Right lobe of liver (tissue), 6 donors: ENCODE data around the gene PAX4. TPM values are rescaled to one million over a fixed set of nuclear protein-coding genes. Genes with fewer than 3 reads are reported as not detected.

Experiments used
- ATAC-seq, 4 donors: fragments of 200-7000 bp; cut with Tn5 transposase; one replicate each; pipeline ENCODE4 v1.9.1; 2020; ENCODE audit warnings: mild to moderate bottlenecking in 4 of 4, moderate library complexity in 4 of 4
- DNase-seq, 3 donors: peaks; one replicate each; pipeline ENCODE4 v3.0.0-alpha.2; 2020
- H3K27ac ChIP-seq, 3 donors: fragments of 200-600 bp; one replicate each; pipeline ENCODE4 v1.8.0; 2022
- H3K27me3 ChIP-seq, 2 donors: fragments of 200-600 bp; one replicate each; pipeline ENCODE4 v1.8.0; 2022
- H3K36me3 ChIP-seq, 4 donors: fragments of 200-600 bp; sonication (generic) in 1 of 4; one replicate each; pipeline versions ENCODE4 v1.5.1 to v1.8.0; 2017 to 2022; ENCODE audit warnings: control low read depth in 1 of 4
- H3K4me1 ChIP-seq, 4 donors: fragments of 200-600 bp; sonication (generic) in 1 of 4; one replicate each; pipeline versions ENCODE4 v1.5.1 to v1.8.0; 2017 to 2022; ENCODE audit warnings: control low read depth in 1 of 4
- H3K4me3 ChIP-seq, 3 donors: fragments of 200-600 bp; one replicate each; pipeline ENCODE4 v1.8.0; 2022
- H3K9me3 ChIP-seq, 4 donors: fragments of 200-600 bp; sonication (generic) in 1 of 4; one replicate each; pipeline versions ENCODE4 v1.5.1 to v1.8.0; 2017 to 2022; ENCODE audit warnings: control low read depth in 1 of 4
- CTCF ChIP-seq, 4 donors: fragments of 200-600 bp in 3 of 4; fragments of 450-650 bp in 1 of 4; IDR thresholded peaks; one replicate each; pipeline versions ENCODE4 v1.5.1 to v1.8.0; 2016 to 2022; ENCODE audit warnings: antibody characterized with exemption in 4 of 4, mild to moderate bottlenecking in 2 of 4
- POLR2A ChIP-seq: fragments of 450-650 bp; IDR thresholded peaks from one replicate; pipeline ENCODE4 v1.6.1; 2017; ENCODE audit warnings: antibody characterized with exemption, mild to moderate bottlenecking
- WGBS: methylation state at CpG from one replicate; pipeline ENCODE4 v1.1.6; 2018; ENCODE audit warnings: low coverage, low lambda C conversion rate; ENCODE audit not compliant: insufficient coverage; ENCODE audit errors: missing lambda C conversion rate; 5-methylcytosine and 5-hydroxymethylcytosine counted together
- intact Hi-C, 2 donors: fragments of 100-400 bp; cut with DNase I; formaldehyde crosslinking; loops; one replicate each; pipeline versions ENCODE4 v1.11.2 to v1.14.1; 2022
- total RNA-seq, 6 experiments: library from RNA; depleted of rRNA in 2 of 6; stranded (reverse); fragments of >200 nt in 2 of 6; fragmentation: NEBNext Ultra II Directional in 3 of 6; extraction: Animal tissue kit (Norgen Biotek cat#: 25700) in 3 of 6; gene quantifications; one replicate each; pipeline versions ENCODE4 v1.1.0 to v1.2.4, GENCODE V29; 2016 to 2023
- donor health status: DM: no; HTN: yes; CAD: no.
- donor health status: DM: no; HTN: no; CAD: no.
- donor health status: DM: no; HTN: no; CAD: no.
- donor health status: DM: no; HTN: yes; CAD: no.
- donor health status: DM: no; HTN: yes; CAD: no.

The PAX4 gene
- total RNA-seq, 6 experiments from 2014 or later, result not detected

GRCh38 chr7:127648986-127649385, 31.0 kb upstream of the PAX4 start:
- no peaks in the 10 kb centered on the region for H3K27me3 ChIP-seq
- WGBS, result 86% methylated on average over 2 of the region's 2 CpGs
- H3K36me3 ChIP-seq, result no peaks in the 10 kb centered on the region
- H3K4me3 ChIP-seq, result no peak overlapping the region
- TF ChIP-seq POLR2A, result no peak
- no peak for TF ChIP-seq CTCF (IDR thresholded peaks at IDR 0.05)
- intact Hi-C loops, result no loop called here
- H3K4me1 ChIP-seq, result peaks cover 0 to 10% (median 5%) of the 10 kb centered on the region in 4 donors
- no peak for DNase-seq
- no peaks in the 10 kb centered on the region for H3K9me3 ChIP-seq
- no peak overlapping the region for H3K27ac ChIP-seq
- no peak for ATAC-seq

- intact Hi-C loops, result no loop called here
- no peaks in the 10 kb centered on the region for H3K36me3 ChIP-seq
- no peaks in the 10 kb centered on the region for H3K4me1 ChIP-seq
- DNase-seq (no peak), ATAC-seq (no peak)
- H3K4me3 ChIP-seq, result no peak overlapping the region
- WGBS, result 81% methylated on average over 2 of the region's 8 CpGs
- no peaks in the 10 kb centered on the region for H3K27me3 ChIP-seq
- no peak overlapping the region for H3K27ac ChIP-seq
- H3K9me3 ChIP-seq, result no peaks in the 10 kb centered on the region
- no peak for TF ChIP-seq POLR2A
- no peak for TF ChIP-seq CTCF (IDR thresholded peaks at IDR 0.05)
Measured at GRCh38 chr7:127647636-127648035, 29.7 kb upstream of the PAX4 start.

- TF ChIP-seq POLR2A (no peak), CTCF (IDR thresholded peaks at IDR 0.05) (no peak)
- Histone ChIP-seq H3K9me3 (no peaks in the 10 kb centered on the region), H3K4me1 (no peaks in the 10 kb centered on the region), H3K4me3 (no peak overlapping the region), H3K36me3 (no peaks in the 10 kb centered on the region), H3K27me3 (no peaks in the 10 kb centered on the region), H3K27ac (no peak overlapping the region)
- WGBS, result 56% methylated on average over 2 of the region's 2 CpGs
- intact Hi-C loops, result no loop called here
- DNase-seq, result no peak
- no peak for ATAC-seq
Measured at GRCh38 chr7:127644484-127644883, 26.5 kb upstream of the PAX4 start.

GRCh38 chr7:127638197-127638596, 20.3 kb upstream of the PAX4 start:
- intact Hi-C loops, result no loop called here
- Histone ChIP-seq H3K36me3 (no peaks in the 10 kb centered on the region), H3K4me1 (peaks cover 0 to 7% (median 0%) of the 10 kb centered on the region in 4 donors), H3K4me3 (no peak overlapping the region), H3K27me3 (no peaks in the 10 kb centered on the region), H3K27ac (no peak overlapping the region), H3K9me3 (no peaks in the 10 kb centered on the region)
- ATAC-seq (no peak), DNase-seq (no peak)
- TF ChIP-seq POLR2A (no peak), CTCF (IDR thresholded peaks at IDR 0.05) (no peak)

GRCh38 chr7:127635659-127636285, 17.8 kb upstream of the PAX4 start:
- intact Hi-C loops, result no loop called here
- DNase-seq (no peak), ATAC-seq (peak; percentile 20 to 94 (median 46))
- H3K9me3 ChIP-seq, result no peaks in the 10 kb centered on the region
- no peak overlapping the region for H3K4me3 ChIP-seq
- no peaks in the 10 kb centered on the region for H3K27me3 ChIP-seq
- no peaks in the 10 kb centered on the region for H3K36me3 ChIP-seq
- H3K27ac ChIP-seq, result peak overlapping the region in 1 of 3 donors; percentile 12
- H3K4me1 ChIP-seq, result peaks cover 0 to 7% (median 0%) of the 10 kb centered on the region in 4 donors
- WGBS, result 75% methylated on average over 1 of the region's 3 CpGs
- TF ChIP-seq POLR2A, result no peak
- TF ChIP-seq CTCF (IDR thresholded peaks at IDR 0.05), result no peak
